Epidermal melanocyte (primary cell): ENCODE results near the gene INF2.
A peak's percentile ranks its signal among the peaks of the same experiment; 100 is the strongest.

ENCODE experiments used
- DNase-seq: peaks from one replicate; pipeline ENCODE4 v3.0.0; 2011; ENCODE audit warnings: low spot score; ENCODE audit not compliant: insufficient read length

INF2 gene

GRCh38 chr14:104701383-104702076, 12.1 kb downstream of the INF2 start:
- DNase-seq = no peak

GRCh38 chr14:104702106-104702505, 12.7 kb downstream of the INF2 start:
- no peak for DNase-seq

- DNase-seq = no peak
Observed at GRCh38 chr14:104702673-104703072, 13.3 kb downstream of the INF2 start.

DNA sequence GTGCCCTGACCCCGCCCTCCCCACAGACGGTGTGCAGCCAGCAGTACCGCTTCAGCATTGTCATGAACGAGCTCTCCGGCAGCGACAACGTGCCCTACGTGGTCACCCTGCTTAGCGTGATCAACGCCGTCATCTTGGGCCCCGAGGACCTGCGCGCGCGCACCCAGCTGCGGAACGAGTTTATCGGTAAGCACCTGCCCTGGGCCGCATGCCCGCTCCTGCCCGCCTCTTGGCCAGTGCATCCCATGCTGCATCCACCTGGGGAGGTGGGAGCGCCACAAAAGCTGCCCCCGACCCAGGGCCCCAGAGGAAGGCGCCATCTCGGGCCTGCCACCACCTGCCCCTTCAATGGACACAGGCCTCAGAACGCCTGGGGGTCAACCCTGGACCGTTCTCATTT, 13.9 kb downstream of the INF2 start:
- DNase-seq = no peak

- no peak for DNase-seq
Observed at GRCh38 chr14:104704252-104704651, 14.8 kb downstream of the INF2 start.

GRCh38 chr14:104705340-104706047, 16.1 kb downstream of the INF2 start:
- no peak for DNase-seq

DNA sequence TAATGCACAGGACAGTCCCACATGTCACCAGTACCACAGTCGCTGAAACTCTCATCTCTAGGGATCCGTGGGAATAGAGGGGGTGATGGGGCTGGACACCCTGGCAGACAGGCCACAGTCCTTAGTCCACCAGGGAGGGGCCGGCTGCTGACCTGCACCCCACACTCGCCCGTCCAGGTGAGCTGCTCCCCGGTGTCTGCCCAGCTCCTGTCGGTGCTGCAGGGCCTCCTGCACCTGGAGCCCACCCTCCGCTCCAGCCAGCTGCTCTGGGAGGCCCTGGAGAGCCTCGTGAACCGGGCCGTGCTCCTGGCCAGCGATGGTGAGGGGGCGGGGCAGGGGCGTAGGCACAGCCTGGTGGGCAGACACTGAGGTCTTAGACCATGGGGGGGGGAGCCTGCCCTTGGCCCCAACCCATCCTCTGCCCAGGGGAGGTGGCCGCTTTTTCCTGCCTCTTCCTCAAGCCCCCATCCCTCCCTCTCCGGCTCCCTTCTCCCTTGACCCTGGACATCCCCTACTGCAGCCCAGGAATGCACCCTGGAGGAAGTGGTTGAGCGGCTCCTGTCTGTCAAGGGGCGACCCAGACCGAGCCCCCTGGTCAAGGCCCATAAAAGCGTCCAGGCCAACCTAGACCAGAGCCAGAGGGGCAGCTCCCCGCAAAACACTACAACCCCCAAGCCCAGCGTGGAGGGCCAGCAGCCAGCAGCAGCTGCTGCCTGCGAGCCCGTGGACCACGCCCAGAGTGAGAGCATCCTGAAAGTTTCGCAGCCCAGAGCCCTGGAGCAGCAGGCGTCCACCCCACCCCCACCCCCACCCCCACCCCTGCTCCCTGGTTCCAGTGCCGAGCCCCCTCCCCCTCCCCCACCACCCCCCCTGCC, 17.6 kb downstream of the INF2 start:
- no peak for DNase-seq

- DNase-seq = no peak
Observed at GRCh38 chr14:104707608-104708595, 18.5 kb downstream of the INF2 start.

DNA sequence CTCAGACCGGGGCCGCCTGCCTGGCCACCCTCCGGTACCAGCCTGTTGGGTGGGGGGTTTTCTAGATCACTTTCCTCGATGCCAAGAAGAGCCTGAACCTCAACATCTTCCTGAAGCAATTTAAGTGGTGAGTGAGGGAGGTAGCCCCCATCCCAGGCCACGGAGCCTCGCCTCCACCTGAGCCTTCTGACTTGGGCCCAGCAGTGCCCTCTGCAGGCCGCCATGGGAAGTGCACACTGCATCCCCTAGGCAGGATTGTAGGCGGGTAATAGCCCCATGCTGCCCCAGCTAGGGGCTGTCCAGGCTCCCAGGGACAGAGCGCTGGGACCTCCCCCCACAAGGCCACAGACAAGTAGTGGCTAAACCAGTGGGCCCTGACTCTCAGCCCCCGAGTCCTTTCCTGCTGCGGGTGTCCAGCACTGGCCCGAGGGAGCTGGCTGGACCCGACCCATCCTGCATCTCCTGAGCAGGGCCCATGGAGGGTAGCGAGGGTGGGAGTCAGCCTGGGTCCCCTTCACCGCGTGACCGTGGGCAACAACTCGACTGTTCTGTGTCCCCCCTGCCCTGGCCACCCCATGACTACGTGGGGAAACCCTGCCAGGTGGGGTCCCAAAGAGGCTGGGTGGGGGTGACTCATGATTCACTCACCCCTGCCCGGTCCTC, 19.3 kb downstream of the INF2 start:
- DNase-seq = peak; percentile 99

DNA sequence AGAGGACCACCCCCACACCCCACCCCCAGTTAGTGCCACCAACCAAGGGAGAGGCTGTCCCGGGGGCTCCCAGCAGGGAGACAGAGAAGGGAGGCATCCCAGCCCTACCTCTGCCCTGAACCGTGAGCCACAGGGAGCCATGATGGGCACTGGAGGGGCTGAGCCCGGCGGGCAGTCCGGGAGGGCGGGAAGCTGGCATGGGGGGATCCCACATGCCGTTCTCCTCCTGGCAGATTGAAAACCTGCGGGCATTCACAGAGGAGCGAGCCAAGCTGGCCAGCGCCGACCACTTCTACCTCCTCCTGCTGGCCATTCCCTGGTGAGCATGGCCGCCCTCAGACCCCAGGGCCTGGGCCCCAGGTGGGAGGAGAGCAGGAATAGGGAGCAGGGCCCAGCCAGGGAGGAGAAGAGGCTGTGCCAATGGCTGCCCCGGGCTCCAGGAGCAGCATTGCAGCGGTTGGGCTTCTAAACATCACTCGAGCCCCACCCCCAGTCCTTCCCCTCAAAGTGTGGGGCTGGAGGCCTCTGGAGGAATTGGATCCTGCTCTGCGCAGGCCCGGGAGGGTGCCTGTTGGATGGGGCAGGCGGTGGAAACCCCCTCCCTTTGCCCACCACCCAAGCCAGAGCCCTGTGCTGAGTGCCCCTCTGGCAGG, 20.1 kb downstream of the INF2 start:
- no peak for DNase-seq

GRCh38 chr14:104710071-104710735, 20.8 kb downstream of the INF2 start:
- DNase-seq = no peak

GRCh38 chr14:104712881-104713734, 23.7 kb downstream of the INF2 start:
- DNase-seq = no peak

DNA sequence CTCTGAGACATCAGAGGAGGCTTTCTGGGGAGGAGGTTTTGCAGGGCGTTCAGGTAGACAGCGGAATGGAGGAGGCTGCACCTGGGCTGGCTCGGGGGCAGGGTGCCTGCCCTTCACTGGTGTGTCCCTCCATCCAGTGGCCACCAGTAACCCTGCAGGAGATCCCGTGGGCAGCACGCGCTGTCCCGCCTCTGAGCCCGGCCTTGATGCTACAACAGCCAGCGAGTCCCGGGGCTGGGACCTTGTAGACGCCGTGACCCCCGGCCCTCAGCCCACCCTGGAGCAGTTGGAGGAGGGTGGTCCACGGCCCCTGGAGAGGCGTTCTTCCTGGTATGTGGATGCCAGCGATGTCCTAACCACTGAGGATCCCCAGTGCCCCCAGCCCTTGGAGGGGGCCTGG, 24.6 kb downstream of the INF2 start:
- DNase-seq = no peak

GRCh38 chr14:104714681-104715080, 25.3 kb downstream of the INF2 start:
- DNase-seq = no peak

- no peak for DNase-seq
Observed at GRCh38 chr14:104715416-104715815, 26.0 kb downstream of the INF2 start.

DNA sequence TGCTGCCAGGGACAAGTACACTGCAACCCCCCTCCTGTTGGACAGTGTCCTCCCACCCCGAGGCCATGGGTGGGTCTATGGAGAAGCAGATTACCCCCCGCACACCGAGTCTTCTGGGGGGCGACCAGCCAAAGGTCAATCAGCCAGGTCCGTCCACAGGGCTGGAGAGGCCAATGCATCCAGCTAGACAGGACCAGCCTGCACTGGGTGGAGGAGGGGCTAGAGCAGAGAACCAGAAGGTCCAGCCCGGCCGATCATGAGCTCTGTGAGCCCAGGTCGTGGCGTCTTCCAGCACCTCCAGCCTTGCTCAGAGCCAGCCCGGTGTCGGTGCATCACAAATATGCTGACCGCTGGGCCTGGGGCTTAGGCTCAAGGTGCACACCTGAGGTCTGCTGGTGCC, 26.5 kb downstream of the INF2 start:
- no peak for DNase-seq

GRCh38 chr14:104717137-104717536, 27.7 kb downstream of the INF2 start:
- no peak for DNase-seq

- DNase-seq = no peak
Observed at GRCh38 chr14:104717646-104718045, 28.2 kb downstream of the INF2 start.
